Stomach smooth muscle (tissue), 2 donors: ENCODE data around the gene DENND1B.
"Not testable (repeated sequence)": the region's sequence is repeated elsewhere in the genome, so short reads cannot be mapped to it uniquely, and the experiment has no call there.

Source experiments
- H3K27ac ChIP-seq: one replicate; pipeline ENCODE4 v1.7.0; 2013; ENCODE audit warnings: mild to moderate bottlenecking, low read length, inconsistent platforms
- H3K27me3 ChIP-seq, 2 donors: one replicate each; pipeline ENCODE4 v1.7.0; 2013; ENCODE audit warnings: low read length in 2 of 2; ENCODE audit not compliant: insufficient read depth in 2 of 2, control insufficient read depth in 1 of 2
- H3K36me3 ChIP-seq, 2 donors: one replicate each; pipeline ENCODE4 v1.7.0; 2013; ENCODE audit warnings: low read length in 2 of 2; ENCODE audit not compliant: control insufficient read depth in 2 of 2, insufficient read depth in 2 of 2
- H3K4me1 ChIP-seq: one replicate; pipeline ENCODE4 v1.7.0; 2013; ENCODE audit warnings: low read length; ENCODE audit not compliant: control insufficient read depth, insufficient read depth
- H3K4me3 ChIP-seq, 2 donors: one replicate each; pipeline ENCODE4 v1.7.0; 2013; ENCODE audit warnings: low read length in 2 of 2
- H3K9ac ChIP-seq, 2 donors: one replicate each; pipeline ENCODE4 v1.7.0; 2013; ENCODE audit warnings: low read length in 2 of 2, mild to moderate bottlenecking in 1 of 2
- H3K9me3 ChIP-seq, 2 donors: one replicate each; pipeline ENCODE4 v1.7.0; 2013; ENCODE audit warnings: low read length in 2 of 2; ENCODE audit not compliant: control insufficient read depth in 2 of 2
- donor health status: healthy.
- donor health status: Pancreatic carcinoma.

The DENND1B gene

GRCh38 chr1:197510691-197511378 lies 264.4 kb downstream of the DENND1B start:
- Histone ChIP-seq H3K4me1 (no peaks in the 10 kb centered on the region), H3K36me3 (peaks cover 0 to 3% of the 10 kb centered on the region in 2 donors), H3K9ac (no peak overlapping the region), H3K9me3 (no peaks in the 10 kb centered on the region), H3K4me3 (no peak overlapping the region), H3K27ac (no peak overlapping the region), H3K27me3 (no peaks in the 10 kb centered on the region)

GRCh38 chr1:197496722-197497121 lies 278.6 kb downstream of the DENND1B start:
- H3K9ac ChIP-seq, result no peak overlapping the region
- no peak overlapping the region for H3K4me3 ChIP-seq
- no peak overlapping the region for H3K27ac ChIP-seq
- no peaks in the 10 kb centered on the region for H3K27me3 ChIP-seq
- no peaks in the 10 kb centered on the region for H3K36me3 ChIP-seq
- H3K9me3 ChIP-seq, result no peaks in the 10 kb centered on the region
- H3K4me1 ChIP-seq, result no peaks in the 10 kb centered on the region

- H3K9ac ChIP-seq, H3K9me3 ChIP-seq, H3K4me1 ChIP-seq: not testable (repeated sequence)
Observed at GRCh38 chr1:197491505-197491904, 283.8 kb downstream of the DENND1B start.

GRCh38 chr1:197486946-197487345 lies 288.3 kb downstream of the DENND1B start:
- Histone ChIP-seq H3K27ac (no peak overlapping the region), H3K27me3 (no peaks in the 10 kb centered on the region), H3K9ac (no peak overlapping the region), H3K36me3 (no peaks in the 10 kb centered on the region), H3K4me3 (no peak overlapping the region), H3K9me3 (no peaks in the 10 kb centered on the region), H3K4me1 (no peaks in the 10 kb centered on the region)

More at GRCh38 chr1:197491505-197491904, 283.8 kb downstream of the DENND1B start:
- H3K27me3 ChIP-seq, H3K36me3 ChIP-seq, H3K27ac ChIP-seq, H3K4me3 ChIP-seq: not testable (repeated sequence)

GRCh38 chr1:197485790-197486189 lies 289.5 kb downstream of the DENND1B start:
- H3K4me3 ChIP-seq, result no peak overlapping the region
- no peaks in the 10 kb centered on the region for H3K4me1 ChIP-seq
- H3K9ac ChIP-seq, result no peak overlapping the region
- no peaks in the 10 kb centered on the region for H3K27me3 ChIP-seq
- no peaks in the 10 kb centered on the region for H3K36me3 ChIP-seq
- H3K27ac ChIP-seq, result no peak overlapping the region
- no peaks in the 10 kb centered on the region for H3K9me3 ChIP-seq

GRCh38 chr1:197481101-197481500 lies 294.2 kb downstream of the DENND1B start:
- no peak overlapping the region for H3K4me3 ChIP-seq
- no peak overlapping the region for H3K9ac ChIP-seq
- no peaks in the 10 kb centered on the region for H3K4me1 ChIP-seq
- H3K27ac ChIP-seq, result no peak overlapping the region
- H3K36me3 ChIP-seq, result no peaks in the 10 kb centered on the region
- no peaks in the 10 kb centered on the region for H3K9me3 ChIP-seq
- no peaks in the 10 kb centered on the region for H3K27me3 ChIP-seq

- Histone ChIP-seq H3K27ac (no peak overlapping the region), H3K4me1 (no peaks in the 10 kb centered on the region), H3K9ac (no peak overlapping the region), H3K4me3 (no peak overlapping the region), H3K36me3 (no peaks in the 10 kb centered on the region), H3K27me3 (no peaks in the 10 kb centered on the region), H3K9me3 (no peaks in the 10 kb centered on the region)
Observed at GRCh38 chr1:197480446-197480845, 294.8 kb downstream of the DENND1B start.

GRCh38 chr1:197472141-197472540 lies 303.1 kb downstream of the DENND1B start:
- H3K36me3 ChIP-seq, result no peaks in the 10 kb centered on the region
- H3K27me3 ChIP-seq, result no peaks in the 10 kb centered on the region
- no peaks in the 10 kb centered on the region for H3K4me1 ChIP-seq
- H3K27ac ChIP-seq, result no peak overlapping the region
- H3K9ac ChIP-seq, result no peak overlapping the region
- H3K9me3 ChIP-seq, result no peaks in the 10 kb centered on the region
- H3K4me3 ChIP-seq, result no peak overlapping the region

GRCh38 chr1:197471248-197471985 lies 303.9 kb downstream of the DENND1B start:
- H3K4me1 ChIP-seq, result no peaks in the 10 kb centered on the region
- H3K9ac ChIP-seq, result no peak overlapping the region
- H3K27me3 ChIP-seq, result no peaks in the 10 kb centered on the region
- H3K27ac ChIP-seq, result no peak overlapping the region
- no peaks in the 10 kb centered on the region for H3K36me3 ChIP-seq
- H3K4me3 ChIP-seq, result no peak overlapping the region
- H3K9me3 ChIP-seq, result no peaks in the 10 kb centered on the region

- Histone ChIP-seq H3K36me3 (no peaks in the 10 kb centered on the region), H3K9ac (no peak overlapping the region), H3K9me3 (no peaks in the 10 kb centered on the region), H3K4me1 (no peaks in the 10 kb centered on the region), H3K27me3 (no peaks in the 10 kb centered on the region), H3K27ac (no peak overlapping the region), H3K4me3 (no peak overlapping the region)
Observed at GRCh38 chr1:197470330-197470729, 304.9 kb downstream of the DENND1B start.

GRCh38 chr1:197469620-197470210 lies 305.6 kb downstream of the DENND1B start:
- Histone ChIP-seq H3K9me3 (no peaks in the 10 kb centered on the region), H3K36me3 (no peaks in the 10 kb centered on the region), H3K9ac (no peak overlapping the region), H3K27ac (no peak overlapping the region), H3K4me1 (no peaks in the 10 kb centered on the region), H3K4me3 (no peak overlapping the region), H3K27me3 (no peaks in the 10 kb centered on the region)
